Stimulated activated naive CD8-positive, alpha-beta T cell treated with anti-CD3 and anti-CD28 coated beads, Interleukin-15, amount 100 ng/mL, for 72 hours (primary cell): Measurements from ENCODE around the gene SPRYD4.

Experiments used
- ATAC-seq: fragments of 150-1000 bp; cut with Tn5 transposase; 2 replicates; pipeline ENCODE4 v1.10.0; 2021; ENCODE audit warnings: mild to moderate bottlenecking, moderate library complexity
- DNase-seq, 2 donors: peaks; one replicate each; pipeline ENCODE4 v3.0.0; 2021 to 2022
- H3K27ac Mint-ChIP-seq, 2 donors: one replicate each; pipeline ENCODE4 v1.8.0; 2022; ENCODE audit warnings: mild to moderate bottlenecking in 2 of 2, mixed read lengths in 2 of 2, moderate library complexity in 2 of 2
- H3K27me3 Mint-ChIP-seq: one replicate; pipeline ENCODE4 v1.8.0; 2022; ENCODE audit warnings: mixed read lengths
- H3K4me1 Mint-ChIP-seq: one replicate; pipeline ENCODE4 v1.8.0; 2022; ENCODE audit warnings: mild to moderate bottlenecking, mixed read lengths
- H3K4me3 Mint-ChIP-seq, 2 donors: one replicate each; pipeline ENCODE4 v1.8.0; 2022; ENCODE audit warnings: mild to moderate bottlenecking in 2 of 2, mixed read lengths in 2 of 2, moderate library complexity in 1 of 2
- H3K9me3 Mint-ChIP-seq, 2 donors: one replicate each; pipeline ENCODE4 v1.8.0; 2022; ENCODE audit warnings: mixed read lengths in 2 of 2

SPRYD4 gene

DNA sequence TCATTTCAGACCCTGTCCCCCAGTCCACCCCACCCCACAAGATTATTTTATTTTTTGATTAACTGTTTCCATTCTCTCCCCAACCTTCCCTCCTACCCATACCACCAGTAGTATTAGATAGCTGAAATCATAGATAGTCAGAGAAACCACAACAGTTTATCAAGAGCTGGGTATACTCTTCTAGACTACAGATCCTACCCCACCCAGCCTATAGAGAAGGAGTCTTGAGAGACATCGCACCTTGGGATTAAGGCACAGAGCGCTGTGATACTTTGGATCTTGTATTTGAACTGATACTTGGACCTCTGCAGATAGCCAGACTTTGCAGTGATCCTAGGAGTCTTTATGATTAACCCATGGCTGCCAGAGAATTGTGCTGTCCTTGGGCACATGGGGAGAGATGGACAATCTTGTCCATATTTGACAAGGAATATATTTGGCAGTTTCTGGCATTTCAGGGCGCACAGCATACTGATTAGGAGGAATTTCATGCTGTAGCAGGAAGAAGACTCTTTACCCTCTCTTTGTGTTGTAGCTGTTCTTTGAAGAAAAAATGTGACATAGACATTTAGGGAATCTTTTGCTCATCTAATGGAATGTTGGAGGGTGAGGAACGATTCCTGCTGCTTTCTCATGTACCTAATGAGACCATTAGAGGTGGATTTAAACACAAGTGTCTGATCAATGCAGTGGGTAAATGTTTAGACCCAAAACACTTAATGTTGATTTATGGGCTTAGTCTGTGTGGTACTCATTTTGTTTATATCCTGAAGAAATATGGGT, 54.2 kb downstream of the SPRYD4 start:
- H3K4me1 Mint-ChIP-seq = peaks cover 32% of the 10 kb centered on the region
- no peaks in the 10 kb centered on the region for H3K27me3 Mint-ChIP-seq
- H3K4me3 Mint-ChIP-seq = peak overlapping the region; percentile 96 to 98
- DNase-seq (no peak), ATAC-seq (peak; percentile 71)
- H3K9me3 Mint-ChIP-seq = no peaks in the 10 kb centered on the region
- H3K27ac Mint-ChIP-seq = peak overlapping the region; percentile 96 to 97

DNA sequence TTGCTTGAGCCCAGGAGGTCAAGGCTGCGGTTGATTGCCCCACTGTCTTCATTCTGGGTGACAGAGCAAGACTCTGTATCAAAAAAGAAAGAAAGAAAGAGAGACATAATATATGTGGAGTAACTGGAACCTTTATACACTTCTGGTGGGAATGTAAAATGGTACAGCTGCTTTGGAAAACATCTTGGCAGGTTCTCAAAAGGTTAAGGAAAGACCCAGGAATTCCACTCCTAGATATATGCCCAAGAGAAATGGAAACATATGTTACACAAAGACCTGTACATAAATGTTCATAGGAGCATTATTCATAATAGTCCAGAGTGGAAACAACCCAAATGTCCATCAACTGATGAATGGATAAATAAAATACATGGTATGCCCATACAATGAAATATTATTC, 60.5 kb downstream of the SPRYD4 start:
- H3K27ac Mint-ChIP-seq = no peak overlapping the region
- DNase-seq (no peak), ATAC-seq (no peak)
- no peaks in the 10 kb centered on the region for H3K27me3 Mint-ChIP-seq
- no peak overlapping the region for H3K4me3 Mint-ChIP-seq
- no peaks in the 10 kb centered on the region for H3K9me3 Mint-ChIP-seq
- no peaks in the 10 kb centered on the region for H3K4me1 Mint-ChIP-seq
